ENCODE measurements around the gene FAM181B.

Gene FAM181B

GRCh38 chr11:82771781-82772180 lies 38.1 kb upstream of the FAM181B start:
- TF ChIP-seq CTCF (IDR thresholded peaks at IDR 0.05; ENCODE audit: insufficient read depth, low read depth, low read length, missing control alignments), result no peak
- H3K4me3 ChIP-seq (ENCODE audit: low read length), result no peak overlapping the region
- peak; percentile 93 for DNase-seq (ENCODE audit: low read depth)

GRCh38 chr11:82767123-82767522 lies 33.5 kb upstream of the FAM181B start:
- no peak overlapping the region for H3K4me3 ChIP-seq (ENCODE audit: low read length)
- TF ChIP-seq CTCF (IDR thresholded peaks at IDR 0.05; ENCODE audit: insufficient read depth, low read depth, low read length, missing control alignments), result no peak
- DNase-seq (ENCODE audit: low read depth), result no peak

GRCh38 chr11:82765466-82766034 lies 31.9 kb upstream of the FAM181B start:
- DNase-seq (ENCODE audit: low read depth), result no peak
- TF ChIP-seq CTCF (IDR thresholded peaks at IDR 0.05; ENCODE audit: insufficient read depth, low read depth, low read length, missing control alignments), result no peak
- H3K4me3 ChIP-seq (ENCODE audit: low read length), result no peak overlapping the region

- no peak for TF ChIP-seq CTCF (IDR thresholded peaks at IDR 0.05; ENCODE audit: insufficient read depth, low read depth, low read length, missing control alignments)
- DNase-seq (ENCODE audit: low read depth), result no peak
- H3K4me3 ChIP-seq (ENCODE audit: low read length), result no peak overlapping the region
These were observed 29.5 kb upstream of the FAM181B start for GRCh38 chr11:82763167-82763566.

GRCh38 chr11:82759649-82760048 lies 26.0 kb upstream of the FAM181B start:
- TF ChIP-seq CTCF (IDR thresholded peaks at IDR 0.05; ENCODE audit: insufficient read depth, low read depth, low read length, missing control alignments), result no peak
- no peak for DNase-seq (ENCODE audit: low read depth)
- no peak overlapping the region for H3K4me3 ChIP-seq (ENCODE audit: low read length)

GRCh38 chr11:82757660-82758357 lies 24.1 kb upstream of the FAM181B start:
- TF ChIP-seq CTCF (IDR thresholded peaks at IDR 0.05; ENCODE audit: insufficient read depth, low read depth, low read length, missing control alignments), result no peak
- DNase-seq (ENCODE audit: low read depth), result no peak
- no peak overlapping the region for H3K4me3 ChIP-seq (ENCODE audit: low read length)
